HG03439 (cell line): Measurements from ENCODE around the gene SLC44A2.

ENCODE experiments used
- ATAC-seq: cut with Tn5 transposase; IDR thresholded peaks from one replicate; pipeline ENCODE4 v1.9.1; 2021; ENCODE audit warnings: mild to moderate bottlenecking, moderate library complexity; ENCODE audit not compliant: unreplicated experiment

Gene SLC44A2

DNA sequence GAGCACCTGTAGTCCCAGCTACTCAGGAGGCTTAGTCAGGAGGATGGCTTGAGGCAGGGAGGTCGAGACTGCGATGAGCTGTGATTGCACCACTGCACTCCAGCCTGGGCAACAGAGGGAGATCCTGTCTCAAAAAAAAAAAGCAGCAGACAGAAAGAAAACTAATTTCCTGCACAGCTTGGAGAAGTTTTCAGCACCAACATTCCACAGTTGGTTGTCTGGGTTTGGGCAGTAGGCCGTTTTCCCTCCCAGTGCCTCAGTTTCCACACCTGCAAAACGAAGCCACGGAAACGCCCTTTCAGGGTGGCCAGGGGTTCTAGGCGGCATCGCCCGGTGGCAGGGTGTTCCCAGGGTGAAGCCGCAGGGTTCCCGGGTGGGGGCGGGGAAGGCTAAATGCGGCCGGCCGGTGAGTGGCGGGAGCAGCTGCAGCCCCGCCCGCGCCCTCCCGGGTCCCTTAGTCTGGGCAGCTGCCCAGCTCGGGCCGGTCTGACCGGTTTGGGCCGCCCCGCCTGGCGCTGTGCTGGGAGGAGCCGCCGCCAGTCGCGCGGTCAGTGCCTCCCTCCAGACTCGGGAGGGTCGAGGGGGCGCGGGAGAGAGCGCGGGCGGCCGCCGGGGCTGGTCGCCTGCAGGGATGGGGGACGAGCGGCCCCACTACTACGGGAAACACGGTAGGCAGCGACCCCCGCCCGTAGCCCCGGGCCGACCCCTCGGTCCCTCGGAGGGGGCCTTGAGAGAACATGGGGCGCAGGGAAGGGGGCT is at the start of gene SLC44A2:
TSS of gene SLC44A2 (plus strand) at position 551 of the 759 bp plus-strand sequence. CDS start at position 632, 81 bp downstream.
- ATAC-seq = no peak

DNA sequence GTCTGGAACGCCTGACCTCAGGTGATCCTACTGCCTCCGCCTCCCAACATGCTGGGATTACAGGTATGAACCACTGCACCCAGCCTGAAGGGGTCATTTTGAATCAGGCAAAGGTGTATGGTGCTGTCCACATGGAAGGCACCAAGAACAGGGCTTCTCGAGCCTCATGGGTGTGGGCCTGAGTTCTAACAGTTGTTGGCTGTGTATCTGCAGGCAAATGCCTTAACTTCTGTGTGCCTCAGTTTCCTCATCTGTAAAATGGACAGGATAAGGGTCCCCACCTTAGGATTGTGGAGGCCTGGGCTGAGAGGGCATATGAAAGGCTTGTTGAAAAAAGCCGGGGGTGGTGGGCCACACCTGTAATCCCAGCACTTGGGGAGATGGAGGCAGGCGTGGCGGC is 47.4 kb upstream of the SLC44A2 start:
- no peak for ATAC-seq

DNA sequence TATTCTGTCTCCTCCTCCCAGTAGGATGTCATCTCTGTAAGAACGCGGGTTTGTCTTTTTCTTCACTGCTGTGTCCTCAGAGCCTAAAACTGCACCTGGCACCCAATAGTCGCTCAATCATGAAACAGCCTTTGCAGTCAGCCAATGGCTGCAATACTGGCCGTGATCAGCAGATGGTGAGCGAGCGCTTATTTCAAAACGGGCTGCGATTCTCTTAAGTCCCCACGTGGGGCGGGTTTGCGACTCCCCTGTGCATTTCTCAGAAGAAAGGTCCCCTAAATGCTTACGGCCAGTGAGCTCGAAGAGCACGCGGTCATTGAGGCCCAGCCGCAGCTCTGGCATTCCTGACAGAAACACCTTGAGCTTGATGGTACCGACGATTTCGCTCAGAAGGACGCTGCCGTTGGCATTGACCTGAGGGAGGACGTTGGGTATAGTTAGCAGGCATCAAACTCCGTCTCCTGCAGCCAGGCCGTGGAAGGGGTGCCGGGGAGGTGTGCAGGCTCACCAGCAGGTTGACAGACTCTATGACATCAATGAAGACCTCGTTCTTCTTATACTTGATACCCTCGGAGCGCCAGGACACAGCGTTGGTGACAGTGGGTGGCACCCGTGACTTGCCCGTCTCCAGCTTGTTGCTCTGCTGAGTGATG is 44.2 kb upstream of the SLC44A2 start:
- ATAC-seq = peak; percentile 69

DNA sequence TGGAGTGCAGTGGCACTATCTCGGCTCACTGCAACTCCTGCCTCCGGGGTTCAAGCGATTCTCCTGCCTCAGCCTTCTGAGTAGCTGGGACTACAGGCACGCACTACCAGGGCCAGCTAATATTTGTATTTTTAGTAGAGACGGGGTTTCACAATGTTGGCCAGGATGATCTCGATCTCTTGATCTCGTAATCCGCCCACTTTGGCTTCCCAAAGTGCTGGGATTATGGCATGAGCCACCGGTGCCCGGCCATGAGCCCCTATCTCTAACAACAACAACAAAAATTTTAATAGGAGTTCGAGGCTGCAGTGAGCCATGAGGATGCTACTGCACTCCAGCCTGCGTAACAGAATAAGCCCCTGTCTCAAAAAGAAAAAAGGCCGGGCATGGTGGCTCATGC is 43.3 kb upstream of the SLC44A2 start:
- ATAC-seq = no peak

DNA sequence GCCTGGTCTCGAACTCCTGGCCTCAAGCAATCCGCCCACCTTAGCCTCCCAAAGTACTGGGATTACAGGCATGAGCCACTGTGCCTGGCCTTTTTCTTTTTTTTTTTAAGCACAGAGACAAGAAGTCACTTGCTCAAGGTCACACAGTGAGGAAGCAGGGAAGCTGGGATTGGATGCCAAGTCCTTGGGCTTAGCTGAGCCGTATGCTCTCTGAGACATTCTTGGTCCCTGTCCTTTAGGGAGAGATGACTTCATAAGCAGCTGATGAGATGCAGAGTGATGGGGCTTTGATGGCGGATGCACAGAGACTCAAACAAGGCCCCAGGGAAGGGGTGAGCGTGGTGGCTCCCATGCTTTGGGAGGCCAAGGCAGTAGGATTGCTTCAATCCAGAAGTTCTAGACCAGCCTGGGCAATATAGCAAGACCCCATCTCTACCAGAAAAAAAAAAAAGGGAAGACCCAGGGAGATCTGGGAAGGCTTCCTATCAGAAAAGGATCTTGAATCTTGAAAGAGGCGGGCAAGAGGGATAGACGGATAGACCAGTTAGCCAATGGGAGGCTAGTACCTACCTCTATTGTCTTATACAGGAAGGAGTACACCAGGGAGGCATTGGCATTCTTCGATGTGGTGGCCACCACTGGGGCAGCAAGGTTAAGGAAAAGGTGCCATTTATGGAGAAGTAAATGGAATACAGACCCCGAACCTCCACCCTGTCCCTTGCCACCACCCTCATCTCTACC is 42.1 kb upstream of the SLC44A2 start:
- ATAC-seq = no peak

DNA sequence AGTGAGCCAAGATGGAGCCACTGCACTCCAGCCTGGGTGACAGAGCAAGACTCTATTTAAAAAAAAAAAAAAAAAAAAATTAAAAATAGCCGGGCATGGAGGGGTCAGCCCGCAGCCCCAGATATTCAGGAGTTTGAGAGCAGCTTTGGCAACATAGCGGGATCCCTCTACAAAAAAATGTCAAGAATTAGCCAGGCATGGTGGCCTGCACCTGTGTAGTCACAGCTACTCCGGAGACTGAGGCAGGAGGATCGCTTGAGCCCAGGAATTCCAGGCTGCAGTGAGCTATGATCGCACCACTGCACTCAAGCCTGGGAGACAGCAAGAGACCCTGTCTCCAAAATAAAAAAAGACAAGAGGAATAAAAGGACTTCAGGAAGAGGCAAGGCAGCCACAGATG is 39.0 kb upstream of the SLC44A2 start:
- no peak for ATAC-seq

DNA sequence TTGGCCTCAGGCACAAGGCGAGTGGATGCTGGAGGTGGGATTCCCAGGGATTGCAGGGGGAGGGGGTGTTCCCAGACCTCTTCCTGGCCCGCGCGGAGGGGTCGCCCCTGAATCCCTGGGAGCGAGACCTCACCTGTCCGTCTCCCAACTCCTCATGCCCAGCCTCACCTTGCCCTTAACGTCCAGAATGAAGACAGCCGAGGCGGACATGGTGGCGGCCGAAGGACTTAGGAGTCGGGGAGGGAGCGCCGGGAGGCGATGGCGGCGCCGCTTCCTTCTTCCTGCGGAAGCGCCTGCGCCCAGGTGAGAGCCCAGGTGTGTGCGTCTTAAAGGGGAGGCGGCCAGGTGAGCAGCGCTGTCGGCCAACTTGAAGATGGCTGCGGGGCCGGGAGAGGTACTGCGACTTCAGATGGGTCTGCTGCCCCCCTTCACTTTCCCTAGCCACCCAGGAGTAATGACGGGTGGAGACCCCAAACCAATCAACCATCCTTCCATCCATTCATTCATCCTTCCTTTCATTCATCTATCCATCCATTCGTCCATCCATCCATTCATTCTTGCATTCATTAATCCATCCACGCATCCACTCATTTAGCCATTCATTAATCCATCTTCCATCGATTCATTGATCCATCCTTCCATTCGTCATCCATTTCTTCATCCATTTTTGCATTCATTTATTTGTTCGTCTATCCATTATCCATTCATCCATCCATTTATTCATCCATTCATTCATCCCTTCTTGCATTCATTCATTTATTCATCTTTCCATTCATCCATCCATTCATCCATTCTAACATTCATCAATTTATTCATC is 38.1 kb upstream of the SLC44A2 start, which contains the start of gene AP1M2:
TSS of gene AP1M2 (minus strand) at position 291 of the 817 bp plus-strand sequence. CDS start at position 210, 81 bp downstream.
- ATAC-seq = no peak

DNA sequence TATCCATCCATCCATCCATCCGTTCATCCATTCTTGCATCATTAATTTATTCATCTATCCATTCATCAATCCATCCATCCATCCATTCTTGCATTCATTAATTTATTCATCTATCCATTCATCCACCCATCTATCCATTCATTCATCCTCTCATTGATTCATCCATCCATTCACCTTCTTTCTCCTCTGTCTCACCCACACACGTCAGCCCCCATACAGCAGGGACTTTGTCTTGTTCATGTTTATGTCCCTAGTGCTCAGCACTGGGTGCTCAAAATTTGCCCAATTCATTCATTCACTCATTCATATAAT is 37.6 kb upstream of the SLC44A2 start:
- ATAC-seq = no peak

DNA sequence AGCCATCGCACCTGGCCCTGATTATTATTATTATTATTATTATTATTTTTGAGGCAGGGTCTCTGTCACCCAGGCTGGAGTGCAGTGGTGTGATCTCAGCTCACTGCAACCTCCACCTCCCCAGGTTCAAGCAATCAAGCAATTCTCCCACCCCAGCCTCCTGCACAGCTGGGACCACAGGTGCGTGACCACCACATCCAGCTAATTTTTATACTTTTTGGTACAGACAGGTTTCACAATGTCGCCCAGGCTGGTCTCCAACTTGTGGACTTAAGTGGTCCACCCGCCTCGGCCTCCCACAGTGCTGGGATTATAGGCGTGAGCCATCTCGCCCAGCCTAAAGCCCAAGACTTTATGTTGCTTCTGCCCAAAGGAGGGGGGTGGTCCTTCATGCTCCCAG is 32.2 kb upstream of the SLC44A2 start:
- no peak for ATAC-seq

DNA sequence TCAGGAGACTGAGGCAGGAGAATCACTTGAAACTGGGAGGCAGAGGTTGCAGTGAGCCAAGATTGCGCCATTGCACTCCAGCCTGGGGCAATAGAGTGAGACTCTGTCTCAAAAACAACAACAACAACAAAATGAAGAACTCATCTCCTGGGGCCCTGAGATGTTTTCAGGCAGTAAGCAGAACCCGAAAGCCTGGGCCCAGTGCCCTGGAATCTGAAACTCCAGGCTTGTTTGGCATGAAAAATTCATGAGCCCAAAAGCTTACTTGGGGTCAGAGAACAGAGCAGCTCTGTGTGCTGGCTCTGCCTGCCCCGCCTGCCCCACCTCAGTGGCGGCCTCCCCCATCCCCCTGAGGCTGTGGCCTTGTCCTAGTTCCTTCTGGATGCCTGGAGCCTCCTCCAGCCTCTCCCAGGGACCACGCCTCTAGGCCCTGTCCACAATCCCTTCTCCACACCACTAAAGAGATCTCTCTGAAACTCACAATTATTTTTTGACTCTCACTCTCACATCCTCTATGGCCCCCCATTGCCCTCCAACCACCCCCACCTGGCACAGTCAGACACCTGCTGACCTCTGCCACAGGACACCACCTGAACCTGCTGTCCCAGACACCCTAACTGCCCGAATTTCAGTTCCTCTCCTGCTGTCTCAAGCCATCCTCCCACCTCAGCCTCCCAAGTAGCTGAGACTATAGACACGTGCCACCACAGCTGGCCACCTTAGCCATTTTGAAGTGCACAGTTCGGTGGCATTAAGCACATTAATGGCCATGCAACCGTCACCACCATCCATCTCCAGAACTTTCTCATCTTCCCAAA is 31.3 kb upstream of the SLC44A2 start:
- ATAC-seq = no peak

DNA sequence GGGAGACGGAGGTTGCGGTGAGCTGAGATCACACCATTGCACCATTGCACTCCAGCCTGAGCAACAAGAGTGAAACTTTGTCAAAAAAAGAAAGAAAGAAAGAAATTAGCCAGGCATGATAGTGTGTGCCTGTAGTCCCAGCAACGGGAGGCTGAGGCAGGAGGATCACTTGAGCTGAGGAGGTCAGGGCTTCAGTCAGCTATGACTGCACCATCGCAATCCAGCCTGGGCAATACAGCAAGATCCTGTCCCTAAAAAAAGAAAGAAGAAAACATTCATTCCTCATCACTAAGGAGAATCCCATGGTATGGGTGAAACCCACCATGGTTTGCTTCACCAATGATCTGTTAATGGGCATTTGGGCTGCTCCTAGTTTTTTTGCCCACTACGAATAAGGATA is 25.2 kb upstream of the SLC44A2 start:
- ATAC-seq = no peak

DNA sequence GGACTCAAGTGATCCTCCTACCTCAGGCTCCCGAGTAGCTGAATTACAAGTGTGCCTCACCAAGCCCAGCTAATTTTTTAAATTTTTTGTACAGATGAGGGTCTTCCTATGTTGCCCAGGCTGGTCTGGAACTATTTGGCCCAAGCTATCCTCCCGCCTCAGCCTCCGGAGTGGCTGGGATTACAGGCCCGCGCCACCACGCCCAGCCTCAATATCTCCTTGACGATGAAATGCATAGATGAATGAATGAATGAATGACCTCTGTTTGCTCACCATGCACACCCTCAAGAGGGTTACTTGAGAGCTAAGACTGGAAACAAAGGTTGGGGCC is 23.4 kb upstream of the SLC44A2 start:
- ATAC-seq = no peak

DNA sequence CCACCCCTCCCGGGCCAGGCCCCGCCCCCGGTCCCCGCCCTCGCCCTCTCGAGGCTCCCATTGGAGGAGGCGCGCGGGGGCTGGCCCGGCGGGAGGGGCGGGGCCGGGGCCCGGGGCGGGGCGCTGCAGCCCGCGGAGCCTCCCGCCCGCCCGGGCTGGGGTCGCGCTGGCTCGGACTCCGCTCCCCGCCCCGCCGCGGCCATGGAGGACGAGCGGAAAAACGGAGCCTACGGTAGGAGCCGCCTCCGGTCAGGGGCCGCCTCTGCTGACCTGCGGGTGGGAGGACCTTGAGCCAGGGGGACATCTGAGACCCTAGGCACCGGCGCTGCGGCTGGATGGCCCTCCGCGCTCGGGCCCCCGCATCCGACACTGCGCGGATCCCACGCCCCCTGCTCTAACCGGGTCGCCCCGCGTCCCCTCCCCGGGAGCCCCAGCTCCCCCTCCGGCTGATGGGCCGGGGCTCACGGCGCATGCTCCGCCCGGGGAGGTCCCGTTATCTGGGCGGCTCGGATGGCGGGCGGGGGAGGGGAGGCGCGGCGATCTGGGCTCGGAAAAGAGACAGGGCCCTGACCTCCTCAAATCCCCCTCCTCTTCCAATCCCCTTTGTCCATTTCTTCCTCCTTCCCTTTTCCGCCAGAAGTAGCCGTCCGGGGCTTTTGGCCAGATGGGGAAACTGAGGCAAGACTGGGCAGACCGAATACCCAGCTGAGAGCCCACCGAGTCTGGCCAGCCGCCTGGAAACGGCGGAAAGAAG is 22.8 kb upstream of the SLC44A2 start:
- ATAC-seq = peak; percentile 62

DNA sequence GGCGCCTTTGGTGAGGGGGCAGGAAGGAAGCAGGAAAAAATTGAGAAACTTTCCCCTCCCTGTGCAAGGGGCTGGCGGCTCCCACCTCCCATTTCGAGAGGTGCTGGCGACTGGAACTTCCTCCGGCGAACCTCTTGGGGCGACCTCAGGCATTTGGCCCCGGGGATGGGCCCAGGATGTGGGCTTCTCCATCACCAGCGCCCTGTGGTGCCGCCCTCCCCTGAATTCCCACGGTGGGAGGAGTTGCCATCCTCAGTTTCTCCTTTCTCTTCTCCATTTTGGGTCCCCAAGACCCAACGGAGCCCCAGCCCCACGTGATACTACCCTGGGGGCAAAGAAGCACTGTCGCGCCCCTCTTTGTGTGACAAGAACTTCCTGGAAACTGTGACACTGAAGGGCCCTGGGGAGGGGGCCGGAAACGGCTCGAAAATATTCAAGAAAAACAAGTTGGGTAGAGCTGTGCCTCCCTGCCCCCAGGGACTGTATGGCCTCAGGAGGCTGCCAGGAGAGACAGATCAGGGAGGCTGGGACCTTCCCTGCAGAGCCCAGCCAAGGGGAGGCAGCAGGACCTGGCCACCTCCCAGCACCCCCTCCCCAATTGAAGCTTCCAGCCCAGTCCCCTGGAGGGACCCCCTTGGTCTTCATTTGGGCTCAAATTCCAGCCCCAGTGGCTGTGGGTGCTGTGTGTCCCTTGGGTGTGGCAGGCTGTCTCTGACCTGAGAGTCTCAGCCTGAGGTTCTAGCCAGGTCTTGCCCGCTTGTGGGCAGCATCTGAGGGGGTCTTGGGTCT is 22.1 kb upstream of the SLC44A2 start:
- no peak for ATAC-seq

DNA sequence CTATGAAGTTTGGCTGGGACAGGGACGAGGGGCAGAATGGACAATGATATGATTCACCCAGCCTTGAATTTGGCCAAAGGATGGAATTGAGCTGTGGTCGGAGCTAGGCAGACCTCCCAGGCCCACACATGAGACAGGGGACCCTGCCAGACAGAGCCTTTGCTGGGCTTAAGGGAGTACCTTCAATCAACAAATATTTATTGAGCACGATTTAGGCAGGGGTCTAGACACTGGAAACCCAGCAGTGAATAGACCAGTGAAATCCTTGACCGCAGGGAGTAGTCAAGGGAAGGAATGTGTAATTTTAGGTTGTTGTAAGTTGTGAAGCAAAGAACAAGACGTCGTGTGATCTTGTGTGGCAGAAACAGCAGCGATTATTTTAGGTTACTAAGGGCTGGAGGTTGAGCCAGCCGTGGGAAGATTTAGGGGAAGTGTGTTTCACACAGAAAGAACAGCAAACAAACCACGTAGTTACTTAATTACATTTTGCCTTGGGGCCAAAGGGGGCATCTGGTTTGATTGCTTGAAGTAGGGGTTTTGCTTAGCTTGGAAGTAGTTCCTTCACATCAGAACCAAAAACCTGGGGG is 21.4 kb upstream of the SLC44A2 start:
- ATAC-seq = no peak

DNA sequence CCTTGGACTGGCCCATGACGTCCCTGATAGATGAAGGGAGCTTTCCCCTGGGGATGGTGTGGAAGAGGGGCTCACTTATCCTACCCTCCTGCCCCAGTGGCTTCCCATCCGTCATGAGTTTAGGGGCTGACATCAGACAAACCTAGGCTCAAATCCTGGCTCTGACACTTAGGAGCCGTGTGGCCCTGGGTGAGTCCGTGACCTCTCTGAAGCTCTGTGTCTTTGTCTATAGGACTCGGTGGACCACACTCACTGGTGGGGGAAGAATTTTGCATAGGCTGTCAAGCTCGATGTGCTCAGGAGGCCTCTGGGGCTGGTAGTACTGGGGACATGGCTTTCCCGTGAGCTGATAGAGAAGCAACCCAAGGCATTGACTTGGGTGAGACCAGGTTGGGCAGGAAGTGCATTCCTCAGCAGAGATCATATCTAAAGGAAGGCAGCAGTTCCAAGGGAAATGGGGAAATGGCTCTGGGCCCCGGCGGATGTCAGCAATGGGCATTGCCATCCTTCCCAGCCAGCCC is 20.8 kb upstream of the SLC44A2 start:
- ATAC-seq = no peak

DNA sequence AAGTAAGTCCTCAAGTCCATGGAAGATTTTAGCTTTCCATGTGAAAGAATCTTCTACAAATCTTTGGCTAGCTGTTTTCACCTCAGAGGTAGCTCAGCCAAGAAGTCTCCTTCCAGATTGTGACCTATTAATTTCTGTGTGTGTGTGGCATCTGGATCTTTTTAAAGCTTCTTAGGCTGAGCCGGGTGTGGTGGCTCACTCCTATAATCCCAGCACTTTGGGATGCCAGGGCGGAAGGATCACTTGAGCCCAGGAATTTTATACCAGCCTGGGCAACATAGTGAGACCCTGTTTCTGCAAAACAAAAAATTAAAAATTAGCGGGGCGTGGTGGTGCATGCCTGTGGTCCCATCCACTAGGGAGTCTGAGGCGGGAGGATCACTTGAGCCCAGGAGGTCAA is 13.4 kb upstream of the SLC44A2 start:
- no peak for ATAC-seq

DNA sequence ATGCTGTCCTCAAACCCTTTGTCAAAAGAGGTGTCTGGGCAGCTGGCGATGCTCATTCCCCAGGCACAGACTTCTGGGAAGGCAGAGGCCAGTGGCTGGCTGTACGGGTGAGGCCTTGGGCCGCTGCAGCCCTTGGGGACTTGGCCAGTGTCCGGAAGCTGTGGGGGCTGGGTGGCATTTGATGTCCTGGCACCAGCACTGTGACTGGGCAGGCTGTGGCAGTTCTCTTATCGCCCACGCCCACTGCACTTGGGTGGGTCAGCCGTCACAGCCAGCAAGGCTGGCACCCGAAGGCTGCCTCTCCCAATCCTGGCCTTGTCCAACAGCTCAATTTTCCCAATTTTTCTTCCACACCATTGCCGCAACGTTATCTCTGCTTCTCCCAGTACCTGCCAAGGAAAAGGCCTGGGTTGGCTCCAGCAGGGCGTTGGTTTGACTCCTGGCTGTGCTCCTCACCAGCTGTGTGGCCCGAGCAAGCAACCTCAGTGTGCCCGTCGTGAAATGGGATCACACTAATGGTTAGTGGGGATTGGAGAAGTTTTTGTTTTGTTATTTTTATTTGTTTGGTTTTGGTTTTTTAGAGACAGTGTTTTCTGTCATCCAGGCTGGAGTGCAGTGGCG is 12.7 kb upstream of the SLC44A2 start:
- no peak for ATAC-seq
